HEK293T (cell line): ENCODE data around the gene ERBB4.

ENCODE experiments used
- CTBP1 ChIP-seq: fragments of 450-650 bp; IDR thresholded peaks from 2 replicates; pipeline ENCODE4 v1.6.1; 2016; ENCODE audit warnings: borderline replicate concordance
- ELF4 ChIP-seq: fragments of 450-650 bp; IDR thresholded peaks from 2 replicates; pipeline ENCODE4 v1.6.1; 2017; ENCODE audit warnings: antibody characterized with exemption
- FOXA1 ChIP-seq: fragments of 450-650 bp; IDR thresholded peaks from 2 replicates; pipeline ENCODE4 v1.6.1; 2016; ENCODE audit warnings: mild to moderate bottlenecking
- FOXM1 ChIP-seq: fragments of 450-650 bp; IDR thresholded peaks from 2 replicates; pipeline ENCODE4 v1.6.1; 2017; ENCODE audit warnings: mild to moderate bottlenecking, borderline replicate concordance
- HDGF ChIP-seq: fragments of 450-650 bp; IDR thresholded peaks from 2 replicates; pipeline ENCODE4 v1.6.1; 2017; ENCODE audit warnings: antibody characterized with exemption, borderline replicate concordance
- L3MBTL2 ChIP-seq: fragments of 450-650 bp; conservative IDR thresholded peaks from 2 replicates; pipeline ENCODE4 v1.6.1; 2016; ENCODE audit warnings: mild to moderate bottlenecking
- LEF1 ChIP-seq: fragments of 450-650 bp; IDR thresholded peaks from 2 replicates; pipeline ENCODE4 v1.6.1; 2017; ENCODE audit warnings: mild to moderate bottlenecking, borderline replicate concordance
- SP1 ChIP-seq: fragments of 450-650 bp; IDR thresholded peaks from 2 replicates; pipeline ENCODE4 v1.6.1; 2017
- SUZ12 ChIP-seq: fragments of 450-650 bp; IDR thresholded peaks from 2 replicates; pipeline ENCODE4 v1.6.1; 2016; ENCODE audit warnings: mild to moderate bottlenecking
- TARDBP ChIP-seq: fragments of 450-650 bp; IDR thresholded peaks from 2 replicates; pipeline ENCODE4 v1.6.1; 2016
- TF ChIP-seq, protein P1 (sequence below): fragments of 450-650 bp; IDR thresholded peaks from 2 replicates; pipeline ENCODE4 v1.6.1; 2016

DNA sequence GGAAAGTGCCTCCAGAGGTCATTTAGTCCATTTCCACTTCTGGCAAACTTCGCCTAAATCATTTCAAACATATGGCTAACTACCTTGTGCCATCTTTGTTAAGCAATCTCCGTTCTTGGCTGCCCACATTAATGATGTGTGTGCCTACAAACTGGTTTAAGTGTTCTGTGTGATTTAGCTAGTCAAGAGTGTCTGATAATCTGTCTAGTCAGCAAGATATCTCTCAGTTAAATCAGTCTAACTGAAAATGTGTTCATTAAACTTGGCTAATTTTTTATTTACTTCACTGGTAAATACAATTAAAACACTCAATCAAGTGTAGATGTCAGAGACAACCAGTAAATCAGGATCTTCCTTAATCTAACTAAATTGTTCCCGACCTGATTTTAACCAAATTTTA lies 352.4 kb downstream of the ERBB4 start:
- TF ChIP-seq SP1 (no peak), CTBP1 (no peak), ELF4 (no peak), TARDBP (no peak), LEF1 (no peak), HDGF (no peak), SUZ12 (no peak), L3MBTL2 (no peak), FOXM1 (no peak), FOXA1 (no peak)
- TF ChIP-seq, protein P1, sequence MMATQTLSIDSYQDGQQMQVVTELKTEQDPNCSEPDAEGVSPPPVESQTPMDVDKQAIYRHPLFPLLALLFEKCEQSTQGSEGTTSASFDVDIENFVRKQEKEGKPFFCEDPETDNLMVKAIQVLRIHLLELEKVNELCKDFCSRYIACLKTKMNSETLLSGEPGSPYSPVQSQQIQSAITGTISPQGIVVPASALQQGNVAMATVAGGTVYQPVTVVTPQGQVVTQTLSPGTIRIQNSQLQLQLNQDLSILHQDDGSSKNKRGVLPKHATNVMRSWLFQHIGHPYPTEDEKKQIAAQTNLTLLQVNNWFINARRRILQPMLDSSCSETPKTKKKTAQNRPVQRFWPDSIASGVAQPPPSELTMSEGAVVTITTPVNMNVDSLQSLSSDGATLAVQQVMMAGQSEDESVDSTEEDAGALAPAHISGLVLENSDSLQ, result no peak
